Stimulated activated CD4-positive, alpha-beta T cell treated with anti-CD3 and anti-CD28 coated beads, Interleukin-15, amount 100 ng/mL, for 48 hours (primary cell): ENCODE data around the gene MANF.
A peak's percentile ranks its signal among the peaks of the same experiment; 100 is the strongest.
"Not testable (repeated sequence)": the region's sequence is repeated elsewhere in the genome, so short reads cannot be mapped to it uniquely, and the experiment has no call there.

Experiments used
- DNase-seq, 2 donors: peaks; one replicate each; pipeline ENCODE4 v3.0.0-alpha.2; 2020; ENCODE audit warnings: low read depth in 2 of 2

The MANF gene

DNA sequence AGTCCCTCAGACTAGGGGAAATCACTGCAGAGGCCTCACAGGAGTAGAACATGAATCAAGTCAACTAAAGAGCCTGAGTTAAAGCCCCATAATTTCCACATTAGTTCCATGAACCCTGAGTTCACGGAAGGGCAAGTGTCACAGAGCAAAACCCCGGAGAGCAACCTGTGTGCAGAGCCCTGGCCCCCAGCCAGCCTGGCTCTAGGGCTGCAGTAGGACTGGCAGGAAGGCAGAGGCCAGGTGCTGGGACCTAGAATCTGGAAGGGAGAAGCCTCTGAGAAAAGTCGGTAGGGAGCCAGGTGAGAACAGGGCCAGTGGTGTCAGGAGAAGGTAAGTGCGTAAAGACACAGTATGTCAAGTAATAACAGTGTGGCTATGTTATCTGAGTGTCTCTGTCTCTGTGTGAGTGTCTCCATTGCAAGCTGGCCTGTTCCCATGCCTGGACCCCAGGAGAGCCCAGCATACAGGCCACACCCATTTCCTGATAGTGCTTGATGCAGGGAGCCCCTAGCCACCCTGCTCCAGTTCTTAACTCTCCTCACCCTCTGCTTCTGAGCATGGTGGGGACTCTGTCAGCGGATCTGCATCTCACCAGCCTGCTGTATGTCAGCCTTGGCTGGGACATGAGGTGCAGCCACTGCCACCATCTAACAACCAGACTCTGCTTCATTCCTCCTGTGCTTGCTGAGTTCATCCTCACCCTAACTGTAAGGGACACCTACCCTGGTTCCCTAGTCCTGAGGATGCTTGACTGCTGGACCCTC, 11.3 kb upstream of the MANF start:
- DNase-seq, result no peak

DNA sequence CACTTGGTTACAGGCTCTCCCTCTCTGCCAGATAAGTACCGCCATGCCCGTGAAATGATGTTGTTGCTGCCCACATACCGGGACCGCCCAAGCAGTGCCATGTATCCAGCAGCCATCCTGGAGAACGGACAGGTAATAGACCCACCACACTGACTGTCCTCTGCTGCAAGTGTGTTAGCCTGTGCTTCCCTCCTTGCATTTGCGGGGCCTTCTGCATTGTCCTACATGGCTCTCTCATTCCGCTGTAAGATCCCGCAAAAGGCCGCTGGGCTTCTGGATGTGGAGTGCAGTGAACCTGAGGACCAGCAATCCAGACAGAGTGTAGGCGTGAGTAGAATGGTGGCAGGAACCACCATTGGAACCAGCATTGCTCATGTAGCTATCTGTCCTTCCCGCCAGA, 10.6 kb upstream of the MANF start:
- no peak for DNase-seq

DNA sequence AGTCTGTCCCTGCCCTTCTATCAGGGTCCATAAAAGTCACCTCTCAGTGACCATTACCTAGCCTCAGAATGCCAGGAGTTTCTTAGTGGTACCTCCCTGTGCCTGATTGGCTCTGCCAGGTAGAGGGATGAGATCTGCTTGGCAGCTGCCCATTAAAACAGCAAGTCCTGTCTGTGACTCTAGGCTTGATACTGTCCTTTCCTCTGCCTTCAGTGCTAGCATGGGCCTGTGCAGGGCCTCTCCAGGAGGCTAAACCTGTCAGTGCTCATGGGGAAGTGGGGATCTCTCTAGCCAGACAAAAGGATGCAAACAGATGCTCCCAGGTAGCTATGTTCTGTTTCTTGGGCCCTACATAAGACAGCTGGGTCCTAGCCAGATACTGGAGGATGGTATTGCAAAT, 10.0 kb upstream of the MANF start:
- DNase-seq, result no peak

DNA sequence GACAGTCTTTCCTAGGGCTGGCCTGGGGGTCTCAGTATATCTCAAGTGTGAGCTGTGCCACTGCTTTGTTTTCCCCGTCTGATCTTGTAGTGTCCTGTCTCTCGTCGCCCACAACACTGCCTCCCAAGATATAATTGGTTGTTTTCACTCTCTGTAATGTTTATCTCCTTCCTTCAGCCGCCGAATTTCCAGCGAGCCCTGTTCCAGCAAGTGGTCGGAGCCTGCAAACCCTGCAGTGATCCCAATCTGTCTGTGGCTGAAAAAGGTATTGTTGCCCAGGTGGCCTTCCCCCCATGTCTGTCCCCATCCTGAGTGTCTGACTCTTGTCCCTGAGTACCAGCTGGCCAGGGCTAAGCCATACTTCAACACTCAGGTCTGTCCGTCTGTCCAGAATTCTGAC, 9.5 kb upstream of the MANF start:
- no peak for DNase-seq

DNA sequence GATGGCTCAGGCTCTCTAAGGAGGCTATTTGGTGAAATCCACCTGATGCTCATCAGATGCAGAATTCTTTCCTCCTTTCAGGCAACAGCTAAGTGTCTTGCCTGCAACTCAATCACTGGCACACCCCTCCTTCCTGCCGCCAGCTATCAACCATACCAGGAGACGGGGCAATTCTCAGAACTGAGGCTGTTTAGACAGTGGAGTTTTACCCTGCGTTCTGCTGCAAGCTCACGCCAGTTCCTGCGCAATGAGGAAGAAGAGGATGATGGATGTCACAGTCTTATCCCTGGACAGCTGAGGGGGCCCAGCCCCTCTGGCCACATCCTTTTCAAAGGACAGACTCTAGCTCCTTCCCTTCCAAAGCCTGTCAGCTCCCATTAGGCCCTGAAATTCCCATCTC, 7.0 kb upstream of the MANF start:
- no peak for DNase-seq

DNA sequence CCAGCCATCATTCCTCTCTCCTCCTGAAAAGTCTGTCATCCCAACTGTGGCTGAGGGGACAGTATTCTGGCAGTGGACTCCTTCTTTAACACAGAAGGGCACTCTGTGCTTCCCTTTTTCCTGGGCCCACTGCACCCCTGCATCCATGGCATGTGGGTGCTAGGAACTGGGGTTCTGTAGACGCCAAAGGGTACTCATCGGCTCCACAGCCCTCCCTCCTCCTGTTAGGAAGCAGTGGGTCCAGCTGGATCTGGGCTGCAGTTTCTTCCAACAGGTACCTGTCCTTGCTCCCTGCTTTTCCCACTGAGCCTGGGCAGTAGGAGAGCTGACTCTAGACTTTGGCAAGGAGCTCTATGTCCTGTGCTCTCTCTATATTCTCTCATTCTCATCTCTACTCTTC, 6.4 kb upstream of the MANF start:
- DNase-seq, result no peak

DNA sequence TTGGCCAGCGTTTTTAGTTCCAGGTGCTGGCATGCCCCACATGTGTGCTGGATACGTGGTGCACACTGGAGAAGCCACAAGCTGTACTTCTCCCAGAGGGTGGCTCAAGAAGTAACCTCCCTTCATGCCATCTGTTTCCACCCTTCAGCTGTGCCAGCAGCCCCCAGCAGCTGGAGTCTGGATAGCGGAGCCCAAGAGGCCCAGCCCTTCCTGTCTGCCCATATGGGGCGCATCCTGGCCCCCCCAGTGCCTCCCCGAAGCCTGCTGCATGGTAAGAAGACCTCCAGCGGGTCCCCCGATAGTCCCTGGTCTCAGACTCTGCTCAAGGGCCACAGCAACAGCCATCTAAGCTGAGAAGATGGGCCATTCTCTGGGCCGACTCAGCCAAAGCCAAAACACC, 5.8 kb upstream of the MANF start:
- no peak for DNase-seq

DNA sequence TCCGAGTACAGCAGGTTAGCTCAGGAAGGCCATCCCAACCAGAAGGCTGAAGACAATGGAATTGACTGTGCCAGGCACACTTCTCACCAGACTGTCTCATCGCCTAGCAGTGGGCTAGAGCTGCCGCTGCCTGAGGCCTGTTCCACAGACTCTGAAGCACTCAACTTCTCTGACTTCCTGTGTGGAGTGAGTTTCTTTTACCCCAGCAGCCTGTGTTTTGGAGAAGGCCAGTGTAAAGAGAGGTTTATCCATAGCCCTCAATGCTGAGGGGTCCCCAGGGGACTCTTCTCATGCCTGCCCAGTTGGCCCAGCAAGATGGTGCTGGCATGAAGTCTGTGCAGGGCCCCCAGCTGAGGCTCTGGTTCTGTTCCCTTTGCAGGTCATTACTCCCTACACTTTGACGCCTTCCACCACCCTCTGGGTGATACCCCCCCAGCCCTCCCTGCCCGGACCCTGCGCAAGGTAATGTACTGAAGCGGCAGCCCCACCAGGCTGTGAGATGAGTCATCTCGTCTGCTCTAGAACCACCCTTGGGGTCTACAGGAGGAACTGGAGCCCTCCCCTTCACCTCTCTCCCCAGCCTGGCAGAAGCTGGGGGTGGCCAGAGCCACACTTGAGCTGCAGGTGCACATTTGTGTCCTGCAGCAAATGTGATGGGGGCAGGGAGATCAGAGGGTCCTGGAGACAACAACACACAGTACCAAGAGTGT, 5.2 kb upstream of the MANF start:
- no peak for DNase-seq

DNA sequence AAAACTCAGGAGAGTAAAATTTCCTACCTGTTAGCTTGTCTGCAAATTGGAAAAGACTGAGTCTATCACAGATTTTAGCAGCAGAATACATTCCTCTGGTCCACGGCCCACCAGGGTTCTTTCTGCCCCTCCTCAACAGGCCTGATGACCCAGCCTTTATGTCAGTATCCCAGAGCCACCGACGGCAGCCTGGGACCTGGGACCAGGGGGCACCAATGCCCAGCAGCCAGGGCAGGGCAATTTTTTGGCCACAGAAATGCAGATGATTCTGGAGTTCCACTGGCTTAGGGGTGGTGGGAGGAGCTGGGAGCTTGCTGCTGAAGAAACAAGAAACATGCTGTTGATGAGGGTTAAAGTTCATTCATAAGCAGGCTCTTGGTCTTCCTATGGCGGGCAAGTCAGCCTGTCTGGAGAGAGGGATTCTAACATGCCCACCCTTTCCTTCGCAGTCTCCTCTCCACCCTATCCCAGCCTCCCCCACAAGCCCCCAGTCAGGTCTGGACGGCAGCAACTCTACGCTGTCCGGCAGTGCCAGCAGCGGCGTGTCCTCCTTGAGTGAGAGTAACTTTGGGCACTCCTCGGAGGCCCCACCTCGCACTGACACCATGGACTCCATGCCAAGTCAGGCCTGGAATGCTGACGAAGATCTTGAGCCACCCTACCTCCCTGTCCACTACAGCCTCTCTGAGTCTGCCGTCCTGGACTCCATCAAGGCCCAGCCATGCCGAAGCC, 4.3 kb upstream of the MANF start:
- DNase-seq, result no peak

DNA sequence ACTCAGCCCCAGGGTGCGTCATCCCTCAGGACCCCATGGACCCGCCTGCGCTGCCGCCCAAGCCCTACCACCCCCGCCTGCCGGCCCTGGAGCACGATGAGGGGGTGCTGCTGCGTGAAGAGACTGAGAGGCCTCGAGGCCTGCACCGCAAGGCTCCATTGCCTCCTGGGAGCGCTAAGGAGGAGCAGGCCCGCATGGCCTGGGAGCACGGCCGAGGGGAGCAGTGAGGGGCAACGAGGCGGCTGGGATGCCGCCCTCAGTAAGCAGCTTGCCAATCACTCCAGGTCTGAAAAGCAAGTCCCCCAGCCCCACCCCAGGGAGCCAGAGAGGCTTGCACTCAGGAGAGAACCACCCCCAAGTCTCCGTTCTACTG, 3.8 kb upstream of the MANF start:
- no peak for DNase-seq

DNA sequence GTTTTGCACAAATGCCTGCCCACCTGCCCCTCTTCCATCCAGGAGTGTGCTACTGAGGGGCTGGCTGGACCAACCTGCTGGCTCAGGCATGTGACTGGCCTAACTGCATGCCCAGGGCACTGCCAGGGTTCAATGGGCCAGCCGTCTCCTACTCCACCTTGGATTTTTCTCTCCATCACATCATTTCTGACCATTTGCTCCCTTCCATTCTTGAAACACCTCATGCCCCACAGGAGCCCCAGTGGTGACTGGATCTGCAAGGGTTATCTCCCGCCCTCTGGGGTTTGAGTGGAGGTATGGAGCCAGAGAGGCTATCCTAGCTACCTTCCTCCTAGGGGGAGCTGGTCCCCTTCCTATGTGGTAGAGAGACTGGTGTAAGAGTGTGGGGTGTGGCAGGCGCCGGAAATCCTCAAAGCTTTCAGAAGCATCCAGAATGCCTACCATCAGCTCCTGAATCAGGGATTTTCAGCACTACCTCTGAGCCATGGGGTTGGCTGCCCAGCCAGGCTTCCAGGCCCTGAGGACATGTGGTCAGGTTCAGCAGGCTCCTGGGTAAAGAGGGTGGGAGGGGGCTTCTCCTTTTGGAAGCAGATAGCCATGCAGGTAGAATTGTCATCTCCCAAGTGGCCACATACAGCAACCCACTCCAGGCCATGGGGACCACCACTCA, 2.9 kb upstream of the MANF start:
- DNase-seq, result no peak

DNA sequence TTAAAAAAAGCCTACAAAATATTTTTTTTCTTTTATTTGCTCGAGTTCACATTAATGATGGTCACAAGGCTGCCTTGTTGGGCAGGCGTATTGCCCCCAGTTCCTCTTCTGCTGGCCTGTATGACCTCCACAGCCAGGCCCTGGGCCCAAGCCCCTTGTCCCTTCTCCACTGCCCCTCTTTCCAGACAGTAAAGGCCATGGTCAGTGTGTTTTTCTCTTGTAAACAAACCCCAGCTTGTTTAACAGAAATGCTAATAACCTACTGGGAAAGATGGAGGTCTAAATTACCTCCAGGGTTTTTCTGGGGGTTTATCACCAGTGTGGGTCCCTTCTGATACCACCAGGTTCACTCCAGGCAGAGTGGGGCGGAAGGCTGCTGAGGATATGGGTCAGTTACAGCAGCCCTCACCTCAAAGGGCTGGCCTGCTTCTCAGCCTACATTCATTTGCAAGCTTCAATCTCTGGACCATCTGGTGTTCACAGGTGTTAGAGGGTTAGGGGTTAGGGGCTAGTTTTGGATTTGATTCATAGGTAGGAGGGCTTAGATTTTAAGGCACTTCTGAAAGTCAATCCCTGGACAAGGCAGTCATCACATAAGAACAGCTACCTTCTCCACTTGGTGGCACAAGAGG, 2.0 kb upstream of the MANF start:
- DNase-seq, result no peak

DNA sequence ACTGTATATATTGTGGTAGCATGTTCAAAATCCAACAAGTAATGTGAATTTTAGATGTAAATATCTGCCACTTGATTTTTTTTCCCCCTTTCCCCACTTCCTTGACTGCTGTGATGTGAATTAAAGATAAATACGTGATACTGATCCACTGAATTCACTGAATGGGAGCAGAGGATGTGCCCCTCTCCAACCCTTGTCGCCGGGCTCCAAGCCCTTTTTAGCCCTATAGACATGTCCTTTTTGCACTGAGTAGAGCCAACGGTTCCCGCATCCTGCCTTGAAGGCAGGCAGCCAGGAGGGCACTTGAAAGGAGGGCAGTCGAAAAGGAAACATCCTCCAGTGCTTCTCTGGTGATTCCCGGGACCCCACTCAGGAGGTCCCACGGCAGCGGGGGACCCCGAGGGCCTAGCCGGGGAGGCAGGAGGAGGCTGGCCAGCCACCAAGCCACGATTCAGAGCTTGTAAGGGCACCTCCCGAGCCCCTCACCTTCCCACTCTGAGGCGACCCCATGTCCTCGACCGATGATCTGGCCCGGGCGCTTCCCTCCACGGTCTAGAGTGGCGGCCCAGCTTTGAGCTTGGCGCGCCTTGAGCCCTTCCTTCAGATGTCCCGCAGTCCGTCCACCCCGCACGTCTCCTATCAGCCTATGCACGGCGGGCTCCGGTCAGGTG, 901 bp upstream of the MANF start:
- no peak for DNase-seq

DNA sequence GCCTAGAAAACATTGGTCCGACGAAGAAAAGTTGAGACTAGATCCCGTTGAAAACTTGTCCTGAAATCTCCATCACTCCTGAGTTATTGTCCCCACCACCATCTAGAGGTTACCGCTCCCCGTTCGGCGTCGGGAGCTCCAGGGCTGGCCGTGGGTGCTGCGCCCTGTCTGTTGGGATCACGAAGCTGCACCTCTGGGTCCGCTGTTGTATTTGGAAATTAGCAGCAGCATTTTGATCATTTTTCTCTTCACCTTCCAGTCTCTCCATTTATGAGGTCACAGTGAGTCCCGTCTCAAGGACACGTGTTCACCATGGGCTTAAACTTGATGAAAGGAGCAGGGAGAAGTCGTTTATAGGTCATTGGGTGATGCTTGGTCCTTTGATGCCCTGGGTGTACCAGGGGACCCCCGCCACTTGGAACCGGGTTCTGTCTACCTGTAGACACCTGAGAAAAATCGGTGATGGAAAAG, 565 bp downstream of the MANF start:
- no peak for DNase-seq

DNA sequence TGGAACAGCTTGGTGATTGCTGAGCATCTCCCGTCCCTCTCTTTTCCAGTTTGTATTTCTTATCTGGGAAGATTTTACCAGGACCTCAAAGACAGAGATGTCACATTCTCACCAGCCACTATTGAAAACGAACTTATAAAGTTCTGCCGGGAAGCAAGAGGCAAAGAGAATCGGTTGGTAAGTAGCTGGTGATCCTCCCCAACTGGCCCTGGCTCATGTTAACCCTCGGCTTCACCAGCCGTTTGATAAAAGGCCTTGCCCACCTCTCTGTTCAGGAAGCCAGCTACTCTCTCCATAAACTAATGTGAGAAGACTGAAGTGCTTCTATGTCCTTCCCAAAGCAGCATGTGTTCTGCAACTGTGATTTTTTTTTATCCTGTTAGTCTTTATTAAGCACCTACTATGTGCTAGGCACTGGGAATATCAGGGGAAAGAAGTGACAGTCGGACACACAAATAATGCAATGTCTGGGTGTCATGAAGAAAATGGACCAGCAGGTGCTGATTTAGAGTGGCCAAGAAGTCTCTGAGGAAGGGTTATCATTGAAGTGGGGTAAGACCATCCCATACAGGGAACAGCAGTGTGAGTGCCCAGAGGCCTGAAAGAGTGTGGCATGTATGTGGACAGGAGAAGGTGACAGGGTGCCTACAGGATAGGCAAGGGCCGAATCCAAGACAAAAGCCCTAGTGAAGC, 1.2 kb downstream of the MANF start:
- DNase-seq, result no peak

DNA sequence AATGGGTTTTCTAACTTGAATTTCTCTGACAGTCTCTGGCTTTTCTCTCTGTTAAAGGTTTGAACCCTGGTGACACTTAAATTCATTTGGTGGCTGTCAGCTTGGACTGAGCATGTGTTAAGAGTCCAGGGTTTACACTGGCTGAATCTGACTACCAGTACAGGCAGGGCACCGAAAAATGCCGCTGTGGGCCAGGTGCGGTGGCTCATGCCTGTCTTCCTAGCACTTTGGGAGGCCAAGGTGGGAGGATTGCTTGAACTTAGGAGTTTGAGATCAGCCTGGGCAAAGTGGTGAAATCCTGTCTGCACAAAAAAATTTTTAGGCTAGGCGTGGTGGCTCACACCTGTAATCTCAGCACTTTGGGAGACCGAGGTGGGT, 1.8 kb downstream of the MANF start:
- no peak for DNase-seq

DNA sequence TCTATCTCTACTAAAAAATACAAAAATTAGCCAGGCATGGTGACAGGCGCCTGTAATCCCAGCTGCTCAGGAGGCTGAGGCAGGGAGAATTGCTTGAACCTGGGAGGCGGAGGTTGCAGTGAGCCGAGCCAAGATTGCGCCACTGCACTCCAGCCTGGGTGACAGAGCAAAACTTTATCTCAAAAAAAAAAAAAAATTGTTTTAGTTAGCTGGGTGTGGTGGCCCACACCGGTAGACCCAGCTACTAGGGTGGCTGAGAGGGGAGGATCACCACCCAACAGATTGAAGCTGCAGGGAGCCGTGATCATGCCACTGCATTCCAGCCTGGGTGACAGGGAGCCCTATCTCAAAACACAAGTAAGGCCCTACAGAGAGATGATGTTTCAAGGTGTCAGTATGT, 2.2 kb downstream of the MANF start:
- not testable (repeated sequence) for DNase-seq

DNA sequence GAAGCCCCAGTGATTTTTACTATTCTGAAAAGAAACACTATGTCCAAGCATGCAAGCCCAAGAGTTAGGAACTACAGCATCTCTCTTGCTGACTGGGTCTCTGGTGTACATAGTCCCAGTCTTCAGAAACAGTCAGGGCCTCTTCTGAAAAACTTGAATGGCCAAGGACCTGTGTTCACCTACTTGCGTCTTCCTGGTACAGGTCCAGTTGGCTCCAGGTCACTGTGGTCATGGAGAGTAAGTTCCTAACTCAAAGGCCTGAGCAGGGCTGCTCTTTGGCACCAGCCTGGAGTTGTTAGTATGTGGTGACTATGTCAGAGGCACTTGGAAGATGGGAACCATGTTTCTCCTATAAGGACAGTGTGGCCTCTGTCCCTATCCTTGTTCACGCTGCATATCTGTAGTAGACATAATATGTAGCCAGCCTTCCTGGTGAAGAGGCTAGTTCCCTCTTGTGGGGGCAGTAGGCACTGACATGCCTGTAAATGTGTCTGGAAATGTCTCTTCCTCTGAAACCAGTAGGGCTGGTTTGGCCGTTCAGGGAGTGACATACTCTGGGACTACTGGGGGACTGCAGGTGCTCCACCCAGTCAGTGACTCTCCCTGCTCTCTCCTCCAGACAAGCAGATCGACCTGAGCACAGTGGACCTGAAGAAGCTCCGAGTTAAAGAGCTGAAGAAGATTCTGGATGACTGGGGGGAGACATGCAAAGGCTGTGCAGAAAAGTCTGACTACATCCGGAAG, 3.4 kb downstream of the MANF start:
- no peak for DNase-seq

DNA sequence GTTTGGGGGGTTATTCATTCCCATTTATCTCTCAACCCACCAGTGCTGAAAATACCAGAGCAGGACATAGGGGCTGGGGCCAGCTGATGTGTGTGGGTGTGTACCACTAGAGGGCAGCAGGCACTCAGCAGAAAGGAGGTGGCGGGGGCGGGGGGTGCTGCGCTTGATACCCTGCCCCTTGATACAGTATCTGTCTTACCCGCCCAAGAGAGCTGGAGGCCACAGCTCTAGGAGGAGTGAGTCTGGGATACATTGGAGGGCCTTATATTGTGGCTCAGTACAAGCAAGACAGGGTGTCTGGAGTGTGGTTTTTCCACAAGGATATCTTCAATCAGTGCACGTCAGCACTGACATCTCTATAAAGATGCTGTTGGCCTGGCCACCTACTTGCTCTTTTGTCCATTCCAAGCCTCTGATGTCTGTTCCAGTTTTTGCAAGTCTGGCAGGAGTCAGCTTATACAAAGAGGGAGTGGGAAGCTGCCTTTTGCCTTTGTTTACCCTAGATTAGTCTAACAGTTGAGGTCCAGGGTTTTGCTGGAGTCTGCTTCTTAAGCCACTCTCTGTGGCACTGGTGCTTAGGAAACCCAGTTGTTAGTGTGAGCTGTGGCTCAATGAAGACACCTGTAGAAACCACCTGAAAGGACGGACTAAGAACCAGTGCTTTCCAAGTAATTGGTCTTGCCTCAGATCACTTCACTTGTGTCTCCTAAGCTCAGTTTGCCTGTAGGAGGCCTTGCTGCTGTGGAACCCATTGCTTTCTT, 4.5 kb downstream of the MANF start:
- DNase-seq, result peak in 1 of 2 donors; percentile 48
